Stomach (tissue), 4 donors: ENCODE results near the gene AP1S2.
"Not testable (repeated sequence)": the region's sequence is repeated elsewhere in the genome, so short reads cannot be mapped to it uniquely, and the experiment has no call there.

ENCODE experiments used
- EP300 ChIP-seq: sonication (generic); formaldehyde crosslinking; IDR thresholded peaks from one replicate; pipeline ENCODE4 v1.6.1; 2017; ENCODE audit warnings: antibody characterized with exemption
- POLR2A ChIP-seq, 4 donors: fragments of 450-650 bp; IDR thresholded peaks; one replicate each; pipeline ENCODE4 v1.6.1; 2016; ENCODE audit warnings: antibody characterized with exemption in 4 of 4, control low read depth in 2 of 4, mild to moderate bottlenecking in 1 of 4, moderate library complexity in 1 of 4
- POLR2AphosphoS5 ChIP-seq, 3 donors: sonication (generic); formaldehyde crosslinking; IDR thresholded peaks; one replicate each; pipeline ENCODE4 v1.6.1; 2016; ENCODE audit warnings: antibody characterized with exemption in 3 of 3
- TF ChIP-seq, protein P1 (sequence below), 7 experiments: fragments of 450-650 bp in 4 of 7; fragments of 200-600 bp in 3 of 7; sonication (generic) in 3 of 7; IDR thresholded peaks; one replicate each; pipeline ENCODE4 v1.5.1; 2016 to 2019; ENCODE audit warnings: antibody characterized with exemption in 7 of 7, control low read depth in 2 of 7, mild to moderate bottlenecking in 1 of 7

DNA sequence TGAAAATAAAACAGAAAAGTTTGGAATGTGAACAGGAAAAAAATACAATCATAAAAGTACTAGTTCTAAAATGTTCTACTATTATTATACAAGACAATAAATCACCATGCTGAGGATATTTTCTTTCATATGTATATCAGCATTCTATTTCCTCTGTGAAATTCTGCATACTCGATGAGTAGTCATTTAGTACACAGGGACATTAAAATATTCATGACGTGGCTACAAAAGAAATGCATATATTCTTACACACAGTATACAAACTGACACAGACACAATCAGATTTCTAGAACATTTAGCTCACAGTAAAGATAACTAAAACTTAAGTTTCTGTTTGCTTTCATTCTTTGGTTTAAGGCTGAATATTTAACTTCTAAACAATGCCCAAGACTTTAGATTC lies 23.3 kb downstream of the AP1S2 start:
- TF ChIP-seq, protein P1, sequence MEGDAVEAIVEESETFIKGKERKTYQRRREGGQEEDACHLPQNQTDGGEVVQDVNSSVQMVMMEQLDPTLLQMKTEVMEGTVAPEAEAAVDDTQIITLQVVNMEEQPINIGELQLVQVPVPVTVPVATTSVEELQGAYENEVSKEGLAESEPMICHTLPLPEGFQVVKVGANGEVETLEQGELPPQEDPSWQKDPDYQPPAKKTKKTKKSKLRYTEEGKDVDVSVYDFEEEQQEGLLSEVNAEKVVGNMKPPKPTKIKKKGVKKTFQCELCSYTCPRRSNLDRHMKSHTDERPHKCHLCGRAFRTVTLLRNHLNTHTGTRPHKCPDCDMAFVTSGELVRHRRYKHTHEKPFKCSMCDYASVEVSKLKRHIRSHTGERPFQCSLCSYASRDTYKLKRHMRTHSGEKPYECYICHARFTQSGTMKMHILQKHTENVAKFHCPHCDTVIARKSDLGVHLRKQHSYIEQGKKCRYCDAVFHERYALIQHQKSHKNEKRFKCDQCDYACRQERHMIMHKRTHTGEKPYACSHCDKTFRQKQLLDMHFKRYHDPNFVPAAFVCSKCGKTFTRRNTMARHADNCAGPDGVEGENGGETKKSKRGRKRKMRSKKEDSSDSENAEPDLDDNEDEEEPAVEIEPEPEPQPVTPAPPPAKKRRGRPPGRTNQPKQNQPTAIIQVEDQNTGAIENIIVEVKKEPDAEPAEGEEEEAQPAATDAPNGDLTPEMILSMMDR (IDR thresholded peaks at IDR 0.05): not testable (repeated sequence)
- not testable (repeated sequence) for TF ChIP-seq POLR2A (IDR thresholded peaks at IDR 0.05); POLR2AphosphoS5 (IDR thresholded peaks at IDR 0.05); EP300
